Gastroesophageal sphincter (tissue), 3 donors: Measurements from ENCODE around the gene VENTX.

ENCODE experiments used
- CTCF ChIP-seq, 4 experiments: fragments of 200-600 bp in 2 of 4; fragments of 450-650 bp in 2 of 4; sonication (generic) in 1 of 4; IDR thresholded peaks; one replicate each; pipeline ENCODE4 v1.5.1; 2017 to 2019; ENCODE audit warnings: antibody characterized with exemption in 4 of 4, mild to moderate bottlenecking in 2 of 4, moderate library complexity in 2 of 4
- EP300 ChIP-seq: sonication (generic); formaldehyde crosslinking; IDR thresholded peaks from one replicate; pipeline ENCODE4 v1.6.1; 2017; ENCODE audit warnings: antibody characterized with exemption, mild to moderate bottlenecking
- POLR2A ChIP-seq, 2 donors: fragments of 450-650 bp; IDR thresholded peaks; one replicate each; pipeline ENCODE4 v1.6.1; 2017; ENCODE audit warnings: antibody characterized with exemption in 2 of 2, mild to moderate bottlenecking in 2 of 2, moderate library complexity in 1 of 2
- POLR2AphosphoS5 ChIP-seq: sonication (generic); formaldehyde crosslinking; IDR thresholded peaks from one replicate; pipeline ENCODE4 v1.6.1; 2017; ENCODE audit warnings: antibody characterized with exemption

GRCh38 chr10:133209117-133209516 lies 28.5 kb upstream of the VENTX start:
- TF ChIP-seq EP300 = no peak
- no peak for TF ChIP-seq POLR2A (IDR thresholded peaks at IDR 0.05)
- no peak for TF ChIP-seq CTCF (IDR thresholded peaks at IDR 0.05)
- TF ChIP-seq POLR2AphosphoS5 = no peak
